ENCODE data around the gene WFDC1. TPM values are rescaled to one million over a fixed set of nuclear protein-coding genes. Genes with fewer than 3 reads are reported as not detected.

The WFDC1 gene
- polyA plus RNA-seq, 4 donors: 1.6 to 5.4 (median 3.8) TPM

DNA sequence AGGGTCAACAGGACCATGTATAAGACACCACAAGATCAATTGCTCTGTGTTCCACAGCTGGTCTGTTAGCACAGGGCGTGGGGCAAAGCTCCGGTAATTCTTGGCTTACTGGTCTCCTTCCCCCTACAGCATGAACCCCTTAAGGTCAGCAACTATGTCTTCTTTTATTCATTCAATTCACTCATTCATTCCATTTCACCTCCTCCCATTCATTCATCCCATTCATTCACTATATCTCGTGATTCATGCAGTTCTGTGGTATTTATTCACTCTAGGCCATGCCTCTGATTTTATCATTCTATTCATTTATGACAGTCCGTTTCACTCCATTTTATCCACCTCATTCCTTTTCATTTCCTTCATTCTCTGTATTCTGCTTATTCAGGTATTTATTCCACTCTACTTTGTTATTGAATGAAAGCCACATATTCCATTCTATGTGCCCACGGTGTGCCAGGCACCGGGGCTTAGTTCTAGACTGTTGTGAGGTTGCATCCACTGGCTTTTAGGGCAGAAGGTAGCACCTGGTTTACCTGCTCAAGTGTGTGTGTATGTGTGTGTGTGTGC is 19.0 kb upstream of the WFDC1 start:
- no peaks in the 10 kb centered on the region for H3K4me1 ChIP-seq (ENCODE audit: control insufficient read depth in 3 of 3, insufficient read depth in 2 of 3, low read depth in 1 of 3, low read length in 2 of 3)
- H3K9me3 ChIP-seq (ENCODE audit: control insufficient read depth in 2 of 2, insufficient read depth in 1 of 2, low read depth in 1 of 2, low read length in 1 of 2): no peaks in the 10 kb centered on the region
- no peak for FAIRE-seq
- DNase-seq: no peak
- H3K36me3 ChIP-seq (ENCODE audit: control insufficient read depth in 3 of 3, insufficient read depth in 2 of 3, low read depth in 1 of 3, low read length in 3 of 3): no peaks in the 10 kb centered on the region
- WGBS, 3 donors: 78 to 86% (median 84%) methylated on average over 6 of the region's 6 CpGs
- no peak overlapping the region for H3K27ac ChIP-seq (ENCODE audit: low read depth in 1 of 3, low read length in 2 of 3)
- H3K4me3 ChIP-seq (ENCODE audit: low read depth in 1 of 3, low read length in 3 of 3): no peak overlapping the region
- H3K27me3 ChIP-seq (ENCODE audit: control insufficient read depth in 3 of 3, insufficient read depth in 3 of 3, low read length in 3 of 3): peaks cover 0 to 4% (median 0%) of the 10 kb centered on the region in 3 donors

DNA sequence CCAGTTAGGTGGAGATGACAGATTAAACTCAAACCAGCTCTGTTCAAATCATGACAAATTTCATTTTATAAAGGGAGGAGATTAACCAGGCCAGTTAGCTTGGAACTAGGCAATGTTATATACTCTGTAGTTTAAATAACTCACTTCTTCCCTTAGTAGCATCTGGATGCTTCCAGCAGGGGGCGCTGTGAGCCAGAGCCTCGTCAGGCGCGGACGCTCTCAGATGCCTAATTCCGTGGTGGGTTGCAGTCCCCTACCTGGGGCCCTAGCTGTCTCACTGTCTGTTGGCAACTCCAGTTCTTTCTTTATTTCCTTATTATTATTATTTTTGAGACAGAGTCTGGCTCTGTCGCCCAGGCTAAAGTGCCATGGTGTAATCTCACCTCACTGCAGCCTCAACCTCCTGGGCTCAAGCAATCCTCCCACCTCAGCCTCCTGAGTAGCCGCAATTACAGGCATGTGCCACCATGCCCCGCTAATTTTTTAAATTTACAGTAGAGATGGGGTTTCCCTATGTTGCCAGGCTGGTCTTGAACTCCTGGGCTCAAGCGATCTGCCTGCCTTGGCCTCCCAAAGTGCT is 17.3 kb upstream of the WFDC1 start:
- DNase-seq (peak; percentile 58 to 73), FAIRE-seq (no peak)
- Histone ChIP-seq H3K4me1 (ENCODE audit: control insufficient read depth in 3 of 3, insufficient read depth in 2 of 3, low read depth in 1 of 3, low read length in 2 of 3) (no peaks in the 10 kb centered on the region), H3K4me3 (ENCODE audit: low read depth in 1 of 3, low read length in 3 of 3) (no peak overlapping the region), H3K27ac (ENCODE audit: low read depth in 1 of 3, low read length in 2 of 3) (no peak overlapping the region), H3K9me3 (ENCODE audit: control insufficient read depth in 2 of 2, insufficient read depth in 1 of 2, low read depth in 1 of 2, low read length in 1 of 2) (no peaks in the 10 kb centered on the region), H3K27me3 (ENCODE audit: control insufficient read depth in 3 of 3, insufficient read depth in 3 of 3, low read length in 3 of 3) (no peaks in the 10 kb centered on the region), H3K36me3 (ENCODE audit: control insufficient read depth in 3 of 3, insufficient read depth in 2 of 3, low read depth in 1 of 3, low read length in 3 of 3) (no peaks in the 10 kb centered on the region)
- WGBS, 3 donors: 30 to 33% (median 33%) methylated on average over 10 of the region's 10 CpGs

DNA sequence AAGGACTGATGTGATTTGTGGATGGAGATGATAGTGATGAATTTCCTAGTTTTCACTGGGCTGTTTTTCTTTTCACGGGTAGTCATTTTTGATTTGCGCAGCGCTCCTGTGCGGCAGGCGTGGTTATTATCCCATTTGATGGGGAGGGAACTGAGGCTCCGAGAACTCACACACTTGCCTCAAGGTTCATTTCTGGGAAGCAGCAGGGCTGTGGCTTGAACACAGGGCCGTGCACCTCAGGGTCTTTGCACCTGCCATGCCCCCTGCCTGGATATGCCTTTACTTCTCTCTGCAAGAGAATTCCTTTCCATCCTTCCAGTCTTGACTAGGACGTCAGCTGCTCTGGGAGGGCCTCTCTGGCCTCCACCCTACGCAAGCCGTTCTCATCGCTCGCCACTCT is 16.3 kb upstream of the WFDC1 start:
- Histone ChIP-seq H3K27me3 (ENCODE audit: control insufficient read depth in 3 of 3, insufficient read depth in 3 of 3, low read length in 3 of 3) (no peaks in the 10 kb centered on the region), H3K4me1 (ENCODE audit: control insufficient read depth in 3 of 3, insufficient read depth in 2 of 3, low read depth in 1 of 3, low read length in 2 of 3) (peaks cover 0 to 2% (median 0%) of the 10 kb centered on the region in 3 donors), H3K4me3 (ENCODE audit: low read depth in 1 of 3, low read length in 3 of 3) (no peak overlapping the region), H3K9me3 (ENCODE audit: control insufficient read depth in 2 of 2, insufficient read depth in 1 of 2, low read depth in 1 of 2, low read length in 1 of 2) (no peaks in the 10 kb centered on the region), H3K36me3 (ENCODE audit: control insufficient read depth in 3 of 3, insufficient read depth in 2 of 3, low read depth in 1 of 3, low read length in 3 of 3) (no peaks in the 10 kb centered on the region), H3K27ac (ENCODE audit: low read depth in 1 of 3, low read length in 2 of 3) (no peak overlapping the region)
- WGBS, 3 donors: 90 to 92% (median 90%) methylated on average over 12 of the region's 12 CpGs
- DNase-seq: no peak
- FAIRE-seq: no peak

DNA sequence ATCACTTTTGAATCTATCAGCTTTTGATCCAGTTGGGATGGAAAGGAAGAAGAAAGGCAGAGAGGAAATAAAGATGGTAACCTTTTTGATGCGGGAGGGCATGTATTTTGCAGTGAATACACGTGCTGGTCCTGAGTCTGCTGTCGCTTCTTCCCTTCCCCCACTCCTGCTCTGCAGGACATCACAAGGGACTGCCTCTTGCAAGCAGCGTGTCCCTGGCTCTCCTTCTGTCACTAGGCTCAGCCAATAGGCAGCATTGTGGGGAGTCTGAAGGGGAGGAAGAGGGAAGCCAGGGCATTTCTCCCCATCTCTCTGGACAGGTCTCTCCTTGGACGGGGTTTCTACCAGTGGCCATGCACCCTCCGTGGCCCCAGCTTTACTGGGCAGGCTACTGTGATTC is 15.7 kb upstream of the WFDC1 start:
- 59 to 82% (median 81%) methylated on average over 6 of the region's 6 CpGs for WGBS, 3 donors
- Histone ChIP-seq H3K4me1 (ENCODE audit: control insufficient read depth in 3 of 3, insufficient read depth in 2 of 3, low read depth in 1 of 3, low read length in 2 of 3) (peaks cover 0 to 8% (median 0%) of the 10 kb centered on the region in 3 donors), H3K4me3 (ENCODE audit: low read depth in 1 of 3, low read length in 3 of 3) (no peak overlapping the region), H3K27ac (ENCODE audit: low read depth in 1 of 3, low read length in 2 of 3) (no peak overlapping the region), H3K9me3 (ENCODE audit: control insufficient read depth in 2 of 2, insufficient read depth in 1 of 2, low read depth in 1 of 2, low read length in 1 of 2) (no peaks in the 10 kb centered on the region), H3K27me3 (ENCODE audit: control insufficient read depth in 3 of 3, insufficient read depth in 3 of 3, low read length in 3 of 3) (no peaks in the 10 kb centered on the region), H3K36me3 (ENCODE audit: control insufficient read depth in 3 of 3, insufficient read depth in 2 of 3, low read depth in 1 of 3, low read length in 3 of 3) (no peaks in the 10 kb centered on the region)
- FAIRE-seq (no peak), DNase-seq (no peak)

DNA sequence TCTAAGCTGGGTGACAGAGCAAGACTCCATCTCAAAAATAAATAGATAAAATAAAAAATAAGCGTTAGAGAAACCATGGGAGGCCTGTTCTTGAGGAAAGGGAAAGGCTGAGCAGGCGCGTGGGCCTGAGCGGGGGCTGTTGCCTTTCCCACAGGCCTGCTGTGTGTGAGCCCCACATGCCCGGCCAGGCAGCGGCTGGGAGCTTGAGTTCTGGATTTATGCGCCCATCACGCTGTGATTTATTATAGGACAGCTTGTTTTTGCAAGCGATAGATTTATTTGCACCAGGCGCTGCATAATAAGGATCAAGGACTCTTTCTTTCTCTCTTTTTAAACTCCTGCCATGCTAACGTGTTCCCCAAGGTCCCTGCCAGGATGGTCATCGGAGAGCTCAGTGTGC is 14.8 kb upstream of the WFDC1 start:
- no peaks in the 10 kb centered on the region for H3K9me3 ChIP-seq (ENCODE audit: control insufficient read depth in 2 of 2, insufficient read depth in 1 of 2, low read depth in 1 of 2, low read length in 1 of 2)
- H3K27me3 ChIP-seq (ENCODE audit: control insufficient read depth in 3 of 3, insufficient read depth in 3 of 3, low read length in 3 of 3): peaks cover 0 to 3% (median 0%) of the 10 kb centered on the region in 3 donors
- no peak overlapping the region for H3K27ac ChIP-seq (ENCODE audit: low read depth in 1 of 3, low read length in 2 of 3)
- no peak for FAIRE-seq
- DNase-seq: no peak
- WGBS, 3 donors: 89 to 95% (median 91%) methylated on average over 12 of the region's 12 CpGs
- no peak overlapping the region for H3K4me3 ChIP-seq (ENCODE audit: low read depth in 1 of 3, low read length in 3 of 3)
- no peaks in the 10 kb centered on the region for H3K36me3 ChIP-seq (ENCODE audit: control insufficient read depth in 3 of 3, insufficient read depth in 2 of 3, low read depth in 1 of 3, low read length in 3 of 3)
- H3K4me1 ChIP-seq (ENCODE audit: control insufficient read depth in 3 of 3, insufficient read depth in 2 of 3, low read depth in 1 of 3, low read length in 2 of 3): peaks cover 0 to 14% (median 0%) of the 10 kb centered on the region in 3 donors

DNA sequence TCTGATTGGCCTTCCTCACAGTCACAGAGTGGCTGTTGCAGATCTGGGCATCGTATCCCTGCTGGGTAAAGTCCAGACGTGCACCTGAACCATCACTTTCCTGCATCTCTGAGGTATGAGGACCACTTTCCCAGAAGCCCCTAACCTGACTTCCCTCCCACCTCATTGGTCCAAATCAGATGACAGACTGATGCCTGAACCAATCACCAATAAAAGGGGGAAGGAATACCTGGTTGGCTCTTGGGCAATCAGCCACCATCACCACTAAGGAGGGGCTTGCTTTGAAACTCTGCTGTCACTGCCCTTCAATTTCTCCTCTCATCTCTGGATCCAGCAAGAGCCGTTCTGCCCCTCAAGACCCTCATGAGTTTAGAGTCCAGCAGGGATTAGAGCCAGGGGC is 13.6 kb upstream of the WFDC1 start:
- no peak overlapping the region for H3K27ac ChIP-seq (ENCODE audit: low read depth in 1 of 3, low read length in 2 of 3)
- H3K9me3 ChIP-seq (ENCODE audit: control insufficient read depth in 2 of 2, insufficient read depth in 1 of 2, low read depth in 1 of 2, low read length in 1 of 2): no peaks in the 10 kb centered on the region
- 69 to 83% (median 74%) methylated on average over 3 of the region's 3 CpGs for WGBS, 3 donors
- H3K27me3 ChIP-seq (ENCODE audit: control insufficient read depth in 3 of 3, insufficient read depth in 3 of 3, low read length in 3 of 3): peaks cover 0 to 3% (median 0%) of the 10 kb centered on the region in 3 donors
- no peaks in the 10 kb centered on the region for H3K36me3 ChIP-seq (ENCODE audit: control insufficient read depth in 3 of 3, insufficient read depth in 2 of 3, low read depth in 1 of 3, low read length in 3 of 3)
- no peak for FAIRE-seq
- DNase-seq: no peak
- H3K4me1 ChIP-seq (ENCODE audit: control insufficient read depth in 3 of 3, insufficient read depth in 2 of 3, low read depth in 1 of 3, low read length in 2 of 3): peaks cover 0 to 14% (median 0%) of the 10 kb centered on the region in 3 donors
- no peak overlapping the region for H3K4me3 ChIP-seq (ENCODE audit: low read depth in 1 of 3, low read length in 3 of 3)

DNA sequence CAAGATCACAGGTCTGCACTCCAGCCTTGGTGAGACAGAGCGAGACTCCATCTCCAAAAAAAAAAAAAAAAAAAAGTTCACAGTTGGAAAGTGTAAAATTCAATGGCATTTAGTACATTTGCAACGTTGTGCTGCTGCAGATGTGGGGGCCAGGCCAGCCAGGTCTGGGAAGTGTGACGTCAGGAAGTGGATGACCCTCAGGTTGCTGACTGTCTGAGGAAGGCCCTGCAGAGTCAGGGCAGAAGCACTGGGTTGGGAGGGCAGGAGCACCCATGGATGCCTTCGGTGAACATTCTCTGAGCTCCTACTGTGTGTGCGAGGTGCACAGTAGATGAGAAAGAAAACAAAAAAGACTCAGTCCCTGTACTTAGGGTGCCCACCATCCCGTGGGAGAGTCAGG is 12.1 kb upstream of the WFDC1 start:
- Histone ChIP-seq H3K4me3 (ENCODE audit: low read depth in 1 of 3, low read length in 3 of 3) (no peak overlapping the region), H3K36me3 (ENCODE audit: control insufficient read depth in 3 of 3, insufficient read depth in 2 of 3, low read depth in 1 of 3, low read length in 3 of 3) (no peaks in the 10 kb centered on the region), H3K4me1 (ENCODE audit: control insufficient read depth in 3 of 3, insufficient read depth in 2 of 3, low read depth in 1 of 3, low read length in 2 of 3) (peaks cover 0 to 14% (median 0%) of the 10 kb centered on the region in 3 donors), H3K27me3 (ENCODE audit: control insufficient read depth in 3 of 3, insufficient read depth in 3 of 3, low read length in 3 of 3) (peaks cover 0 to 3% (median 0%) of the 10 kb centered on the region in 3 donors), H3K9me3 (ENCODE audit: control insufficient read depth in 2 of 2, insufficient read depth in 1 of 2, low read depth in 1 of 2, low read length in 1 of 2) (no peaks in the 10 kb centered on the region), H3K27ac (ENCODE audit: low read depth in 1 of 3, low read length in 2 of 3) (no peak overlapping the region)
- 73 to 85% (median 81%) methylated on average over 6 of the region's 6 CpGs for WGBS, 3 donors
- DNase-seq: no peak
- no peak for FAIRE-seq

DNA sequence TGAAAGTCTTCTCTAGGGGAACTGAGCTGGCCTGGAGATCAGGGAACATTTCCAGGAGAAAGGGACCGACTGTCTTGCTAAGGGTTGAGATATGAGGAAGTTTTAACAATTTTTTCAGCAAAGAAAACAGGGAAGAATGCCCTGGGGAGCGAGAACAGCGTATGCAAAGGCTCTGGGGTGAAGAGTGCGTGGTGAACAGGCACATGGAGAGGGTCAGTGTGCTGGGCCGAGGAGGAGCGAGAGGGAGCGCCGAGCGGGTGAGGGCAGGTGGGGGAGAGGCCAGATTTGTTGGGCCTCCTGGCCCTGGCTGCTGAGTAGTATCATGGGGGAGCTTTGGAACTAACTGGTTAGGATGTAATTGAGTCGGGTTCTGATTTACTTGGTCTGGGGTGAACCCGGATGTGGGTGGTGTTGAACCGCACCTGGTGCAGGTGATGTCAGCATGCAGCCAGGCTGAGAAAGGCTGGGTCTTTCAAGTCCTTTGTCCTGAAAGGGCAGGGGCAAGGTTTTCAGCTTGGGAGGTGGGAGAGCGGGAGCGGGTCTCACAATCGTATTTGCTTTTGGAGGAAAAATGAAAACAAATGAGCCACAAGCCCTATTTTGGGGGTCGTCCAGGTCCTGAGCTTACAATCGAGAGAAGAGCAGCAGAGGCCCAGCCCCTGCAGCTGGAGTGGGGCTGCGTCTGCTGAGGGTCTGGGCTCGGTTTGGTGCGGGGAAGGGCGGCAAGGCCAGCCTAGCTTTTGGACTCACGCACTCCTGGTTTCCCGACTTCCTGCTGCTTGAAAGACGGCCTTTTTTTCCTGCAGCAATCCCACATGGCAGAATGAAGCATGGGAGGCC is 11.1 kb upstream of the WFDC1 start:
- Histone ChIP-seq H3K27me3 (ENCODE audit: control insufficient read depth in 3 of 3, insufficient read depth in 3 of 3, low read length in 3 of 3) (peaks cover 0 to 6% (median 0%) of the 10 kb centered on the region in 3 donors), H3K4me1 (ENCODE audit: control insufficient read depth in 3 of 3, insufficient read depth in 2 of 3, low read depth in 1 of 3, low read length in 2 of 3) (peaks cover 0 to 14% (median 0%) of the 10 kb centered on the region in 3 donors), H3K27ac (ENCODE audit: low read depth in 1 of 3, low read length in 2 of 3) (peak overlapping the region in 2 of 3 donors; percentile 38 to 59), H3K36me3 (ENCODE audit: control insufficient read depth in 3 of 3, insufficient read depth in 2 of 3, low read depth in 1 of 3, low read length in 3 of 3) (no peaks in the 10 kb centered on the region), H3K4me3 (ENCODE audit: low read depth in 1 of 3, low read length in 3 of 3) (no peak overlapping the region), H3K9me3 (ENCODE audit: control insufficient read depth in 2 of 2, insufficient read depth in 1 of 2, low read depth in 1 of 2, low read length in 1 of 2) (peaks cover 0 to 4% of the 10 kb centered on the region in 2 donors)
- DNase-seq (peak in 1 of 2 donors; percentile 54), FAIRE-seq (no peak)
- WGBS, 3 donors: 47 to 62% (median 56%) methylated on average over 24 of the region's 24 CpGs
